Measurements from ENCODE around the gene SH3PXD2B. TPM values are rescaled to one million over a fixed set of nuclear protein-coding genes. Genes with fewer than 3 reads are reported as not detected.

SH3PXD2B gene
- total and polyA plus RNA-seq, 2 of the 4 experiments (the other 2 are of a cell fraction), result 8.2 to 14.4 TPM

GRCh38 chr5:172482156-172483020, 28.1 kb upstream of the SH3PXD2B start:
- Histone ChIP-seq H3K9me3 (ENCODE audit: control insufficient read depth, insufficient read depth, low read length) (no peaks in the 10 kb centered on the region; the same call in 1 of the 2 replicates), H2BK120ac (ENCODE audit: low read depth, low read length) (no peak overlapping the region), H3K23ac (ENCODE audit: low read depth, low read length) (no peak overlapping the region), H3K4me3 (ENCODE audit: insufficient read depth, low read depth, low read length) (no peak overlapping the region), H2AFZ (replicated peaks; ENCODE audit: low read length, poor library complexity) (no peak overlapping the region), H3K4me2 (ENCODE audit: low read depth, low read length) (no peak overlapping the region), H4K5ac (ENCODE audit: low read depth, low read length) (no peak overlapping the region), H3K9me1 (ENCODE audit: insufficient read depth, low read length) (peaks cover 5% of the 10 kb centered on the region; the same call in 1 of the 2 replicates), H3K18ac (ENCODE audit: low read depth, low read length) (no peak overlapping the region), H2AK5ac (ENCODE audit: low read depth, low read length) (no peak overlapping the region), H3K79me1 (ENCODE audit: low read depth in 1 of 2, low read length in 2 of 2) (no peaks in the 10 kb centered on the region), H3K27ac (ENCODE audit: insufficient read depth, low read length) (no peak overlapping the region), H2BK15ac (ENCODE audit: low read depth, low read length) (no peak overlapping the region), H4K91ac (ENCODE audit: insufficient read depth, low read depth, low read length) (no peak overlapping the region), H4K20me1 (ENCODE audit: insufficient read depth, low read length) (no peaks in the 10 kb centered on the region), H2BK20ac (ENCODE audit: low read depth, low read length) (no peak overlapping the region), H3K9ac (ENCODE audit: low read depth, low read length) (no peak overlapping the region), H3K4ac (ENCODE audit: low read depth, low read length) (no peak overlapping the region), H3K14ac (replicated peaks; ENCODE audit: low read depth, low read length) (no peak overlapping the region), H3K36me3 (ENCODE audit: control insufficient read depth, insufficient read depth, low read length) (no peaks in the 10 kb centered on the region), H3K27me3 (ENCODE audit: control insufficient read depth, insufficient read depth, low read length) (peaks cover 8% of the 10 kb centered on the region), H3K56ac (ENCODE audit: extremely low read depth, insufficient read depth, low read length) (no peak overlapping the region), H4K8ac (ENCODE audit: low read depth in 2 of 2, low read length in 2 of 2) (no peak overlapping the region), H2AK9ac (replicated peaks; ENCODE audit: low read depth, low read length, poor library complexity) (no peak overlapping the region), H3K4me1 (ENCODE audit: control insufficient read depth, insufficient read depth, low read length) (no peaks in the 10 kb centered on the region), H2BK5ac (ENCODE audit: low read depth, low read length, poor library complexity, severe bottlenecking) (no peak overlapping the region)
- DNase-seq, result no peak
- no peak for ATAC-seq (ENCODE audit: low read depth)
- dilution Hi-C loops (cut with HindIII; ENCODE audit: low sequenced_read_pairs, unreplicated experiment) (no loop called here), in situ Hi-C loops (cut with MboI; ENCODE audit: low sequenced_read_pairs) (no loop called here), intact Hi-C loops (cut with micrococcal nuclease) (no loop called here)
- TF ChIP-seq BHLHE40 (IDR thresholded peaks at IDR 0.05; ENCODE audit: low read depth, low read length) (no peak), NFE2L2 (IDR thresholded peaks at IDR 0.05; ENCODE audit: low read depth, low read length) (no peak), FOS (IDR thresholded peaks at IDR 0.05; ENCODE audit: low read depth, low read length) (no peak), CEBPB (IDR thresholded peaks at IDR 0.05; ENCODE audit: low read depth, low read length) (0 out of 2 replicates have a peak, but pooled peaks have one; percentile 13), CTCF (conservative IDR thresholded peaks at IDR 0.05; ENCODE audit: low read depth, low read length) (no peak), POLR2A (IDR thresholded peaks at IDR 0.05; ENCODE audit: low read depth, low read length) (no peak), MXI1 (IDR thresholded peaks at IDR 0.05; ENCODE audit: borderline replicate concordance, low read depth, low read length) (no peak), ELK1 (IDR thresholded peaks at IDR 0.05; ENCODE audit: borderline replicate concordance, low read depth, low read length) (no peak)
- BruUV-seq (replicated peaks), result no TSS peak
- ChIA-PET POLR2A (ENCODE audit: unreplicated experiment) (no interaction called here), CTCF (interaction anchor here (0.6 to 1.0 kb wide), 2 partner anchors 11 to 215 kb away, joined by 3 to 4 read pairs; no protein-coding TSS in a partner anchor)
- WGBS, 2 experiments (ENCODE audit: extremely low coverage in 2 of 2, insufficient read length in 1 of 2), result 75% methylated on average over 11 of the region's 15 CpGs; no CpG with 5 or more reads in 1 of the 2 experiments

All from IMR-90 (cell line).